NCI-H1417 (cell line): ENCODE measurements around the gene CACNA1G.

Experiments
- DNase-seq, 3 experiments: peaks; one replicate each; lab custom pipeline; 2025; lab: John Stamatoyannopoulos, UW

Gene CACNA1G

GRCh38 chr17:50651661-50652060 is 91.1 kb downstream of the CACNA1G start:
- DNase-seq = no peak

GRCh38 chr17:50653738-50654137 is 93.2 kb downstream of the CACNA1G start:
- DNase-seq = no peak

GRCh38 chr17:50656509-50656908 is 96.0 kb downstream of the CACNA1G start:
- no peak for DNase-seq

GRCh38 chr17:50657054-50657453 is 96.5 kb downstream of the CACNA1G start:
- no peak for DNase-seq

GRCh38 chr17:50657627-50658026 is 97.1 kb downstream of the CACNA1G start:
- DNase-seq = no peak

GRCh38 chr17:50658616-50659015 is 98.1 kb downstream of the CACNA1G start:
- DNase-seq = no peak

- DNase-seq = no peak
Observed at GRCh38 chr17:50659179-50659578, 98.7 kb downstream of the CACNA1G start.

GRCh38 chr17:50660042-50660886 is 99.7 kb downstream of the CACNA1G start:
- DNase-seq = peak in 2 of 3 experiments; percentile 11 to 22

GRCh38 chr17:50660887-50661345 is 100.4 kb downstream of the CACNA1G start:
- DNase-seq = no peak

- DNase-seq = no peak
Observed at GRCh38 chr17:50661348-50661747, 100.8 kb downstream of the CACNA1G start.

- peak; percentile 11 to 58 (median 28) for DNase-seq
Observed at GRCh38 chr17:50661795-50662391, 101.4 kb downstream of the CACNA1G start.

GRCh38 chr17:50662632-50663225 is 102.2 kb downstream of the CACNA1G start:
- DNase-seq = no peak

- DNase-seq = no peak
Observed at GRCh38 chr17:50663812-50664374, 103.4 kb downstream of the CACNA1G start.

GRCh38 chr17:50664788-50665458 is 104.4 kb downstream of the CACNA1G start:
- no peak for DNase-seq

- DNase-seq = no peak
Observed at GRCh38 chr17:50665838-50666237, 105.3 kb downstream of the CACNA1G start.

GRCh38 chr17:50666316-50666715 is 105.8 kb downstream of the CACNA1G start:
- no peak for DNase-seq

- DNase-seq = no peak
Observed at GRCh38 chr17:50667259-50668024, 106.9 kb downstream of the CACNA1G start.

GRCh38 chr17:50668025-50668837 is 107.7 kb downstream of the CACNA1G start:
- DNase-seq = no peak

- DNase-seq = no peak
Observed at GRCh38 chr17:50668838-50669581, 108.5 kb downstream of the CACNA1G start.

GRCh38 chr17:50672071-50672470 is 111.6 kb downstream of the CACNA1G start:
- no peak for DNase-seq
